ENCODE results near the gene STK39.
"Not testable (repeated sequence)": the region's sequence is repeated elsewhere in the genome, so short reads cannot be mapped to it uniquely, and the experiment has no call there.

The STK39 gene

GRCh38 chr2:168134485-168134884 lies 112.9 kb downstream of the STK39 start:
- DNase-seq, result no peak

DNA sequence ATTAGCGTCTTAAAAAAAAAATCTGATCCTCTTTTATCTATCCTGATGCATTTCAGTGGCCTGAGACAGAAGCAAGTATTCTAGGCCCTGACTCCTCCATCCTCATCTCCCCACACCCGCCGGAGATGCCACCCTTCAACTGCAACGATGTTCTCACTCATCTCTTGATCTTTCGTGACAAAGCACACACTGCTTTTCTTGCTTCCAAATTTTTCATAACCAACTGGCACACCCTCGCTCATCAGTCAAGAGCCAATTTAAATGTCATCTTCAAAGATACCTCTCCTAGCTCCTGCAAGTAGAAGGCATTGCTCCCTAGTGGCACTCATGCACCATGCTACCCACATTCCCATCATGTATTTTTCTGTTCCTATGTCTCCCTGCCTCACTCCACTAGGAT lies 115.0 kb downstream of the STK39 start:
- DNase-seq, result no peak

DNA sequence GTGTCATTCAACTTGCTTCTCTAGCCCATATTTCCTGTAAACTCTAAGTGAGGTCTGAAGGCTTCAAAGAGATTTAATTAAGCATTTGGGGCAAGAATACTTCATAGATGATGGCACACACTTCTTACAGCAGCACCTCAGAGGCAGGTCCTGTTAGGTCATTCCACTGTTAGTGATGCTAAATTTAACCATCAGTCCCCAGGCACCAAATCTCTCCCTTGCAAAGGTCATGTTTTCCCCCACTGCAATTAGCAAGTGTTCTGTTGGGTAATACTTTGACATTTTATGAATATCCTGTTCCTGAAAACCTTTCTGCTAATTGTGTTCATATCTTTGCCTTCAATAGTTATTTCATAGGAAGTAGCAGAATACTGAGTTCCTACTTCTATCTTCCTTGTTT lies 117.0 kb downstream of the STK39 start:
- DNase-seq, result no peak

DNA sequence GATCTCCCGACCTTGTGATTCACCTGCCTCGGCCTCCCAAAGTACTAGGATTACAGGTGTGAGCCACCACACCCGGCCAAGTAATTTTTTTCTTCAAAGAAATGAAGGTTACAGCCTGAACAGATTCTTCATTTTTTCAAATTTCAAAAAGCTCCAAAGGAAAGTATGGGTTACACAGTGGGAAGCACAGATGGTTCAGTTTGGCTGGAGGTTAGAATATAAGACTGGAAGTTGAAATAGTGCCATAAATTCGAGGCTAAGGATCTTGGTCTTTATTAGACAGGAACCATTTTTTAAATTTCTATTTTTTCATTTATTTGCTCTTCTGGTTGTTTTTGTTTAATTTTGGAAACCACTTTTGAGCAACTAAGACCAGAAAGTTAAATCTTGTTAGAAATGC lies 120.0 kb downstream of the STK39 start:
- no peak for DNase-seq

- DNase-seq, result not testable (repeated sequence)
Measured at GRCh38 chr2:168122210-168122609, 125.2 kb downstream of the STK39 start.

DNA sequence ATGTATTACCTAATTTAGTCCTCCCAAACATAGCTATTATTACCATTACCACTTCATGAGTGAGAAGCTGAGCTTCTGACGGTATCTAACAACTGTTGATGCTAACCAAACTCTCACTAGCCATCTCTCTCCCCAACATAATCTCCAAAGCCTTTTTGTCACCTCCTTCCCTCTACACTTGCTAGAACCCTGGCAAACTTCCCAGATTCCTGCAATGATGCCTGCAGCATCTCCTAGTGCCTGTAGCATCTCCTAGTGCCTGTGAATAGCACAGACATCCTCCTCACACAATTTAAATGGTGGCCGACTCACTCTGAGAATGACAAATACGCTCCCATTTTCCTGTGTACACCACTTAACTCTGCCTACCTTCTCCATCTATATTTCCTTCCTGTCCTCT lies 126.7 kb downstream of the STK39 start:
- no peak for DNase-seq

GRCh38 chr2:168120310-168120709 lies 127.1 kb downstream of the STK39 start:
- DNase-seq, result no peak

GRCh38 chr2:168119515-168120141 lies 127.8 kb downstream of the STK39 start:
- no peak for DNase-seq

GRCh38 chr2:168118733-168119514 lies 128.5 kb downstream of the STK39 start:
- DNase-seq, result no peak

DNA sequence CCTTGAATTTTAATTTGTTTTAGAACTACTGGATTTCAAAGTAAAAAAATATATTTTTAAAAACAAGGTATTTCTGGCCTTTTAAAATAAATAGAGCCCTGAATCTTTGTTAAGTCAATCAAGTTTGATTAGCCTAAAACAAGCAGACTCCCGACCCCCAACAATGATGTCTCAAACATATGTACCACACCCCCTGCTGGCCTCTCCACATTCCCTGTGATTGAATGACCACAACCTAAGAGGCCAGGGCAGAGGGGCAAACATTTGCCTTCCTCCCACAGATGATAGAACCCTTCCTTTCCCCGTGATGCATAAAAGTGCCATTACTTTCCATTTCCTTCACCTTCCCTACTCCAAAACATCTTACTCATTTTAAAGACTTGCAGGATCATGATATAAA lies 130.9 kb downstream of the STK39 start:
- no peak for DNase-seq

DNA sequence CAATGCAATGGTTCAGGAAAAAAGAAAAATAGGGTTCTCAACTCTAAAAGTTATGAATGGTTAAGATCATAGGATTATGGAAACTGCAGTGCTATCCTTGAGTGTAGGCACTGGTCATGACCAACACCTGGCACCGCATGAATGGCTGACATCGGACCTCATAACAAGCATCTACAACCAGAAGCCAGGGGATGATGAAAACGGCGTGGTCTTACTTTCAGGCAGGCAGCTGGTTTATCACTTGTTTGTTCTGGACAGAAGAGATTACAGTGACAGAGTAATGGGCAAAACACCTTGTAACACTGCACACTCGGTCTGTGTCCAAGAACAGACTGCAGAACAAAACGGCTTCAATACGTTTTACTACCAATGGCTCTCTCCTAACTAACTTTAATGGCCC lies 132.8 kb downstream of the STK39 start:
- DNase-seq, result no peak

GRCh38 chr2:168114040-168114439 lies 133.4 kb downstream of the STK39 start:
- DNase-seq, result no peak

DNA sequence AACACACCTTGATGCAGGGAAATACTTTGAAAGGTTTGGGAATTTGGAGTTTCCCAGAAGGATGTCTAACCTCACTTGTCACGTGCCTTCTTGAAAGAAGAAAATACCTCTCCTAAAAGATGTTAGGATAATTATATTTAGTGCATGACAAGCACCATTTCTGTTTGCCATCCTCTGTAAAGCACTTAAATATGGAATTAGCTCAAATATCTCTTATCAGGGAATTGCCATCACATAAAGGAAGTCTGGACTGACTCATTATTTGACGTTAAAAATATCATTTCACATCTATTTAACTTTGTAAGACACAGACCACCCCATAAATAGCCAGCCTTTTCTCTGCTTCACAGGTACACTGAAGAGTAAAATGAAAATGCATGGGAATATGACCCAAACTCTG lies 140.1 kb downstream of the STK39 start:
- no peak for DNase-seq

DNA sequence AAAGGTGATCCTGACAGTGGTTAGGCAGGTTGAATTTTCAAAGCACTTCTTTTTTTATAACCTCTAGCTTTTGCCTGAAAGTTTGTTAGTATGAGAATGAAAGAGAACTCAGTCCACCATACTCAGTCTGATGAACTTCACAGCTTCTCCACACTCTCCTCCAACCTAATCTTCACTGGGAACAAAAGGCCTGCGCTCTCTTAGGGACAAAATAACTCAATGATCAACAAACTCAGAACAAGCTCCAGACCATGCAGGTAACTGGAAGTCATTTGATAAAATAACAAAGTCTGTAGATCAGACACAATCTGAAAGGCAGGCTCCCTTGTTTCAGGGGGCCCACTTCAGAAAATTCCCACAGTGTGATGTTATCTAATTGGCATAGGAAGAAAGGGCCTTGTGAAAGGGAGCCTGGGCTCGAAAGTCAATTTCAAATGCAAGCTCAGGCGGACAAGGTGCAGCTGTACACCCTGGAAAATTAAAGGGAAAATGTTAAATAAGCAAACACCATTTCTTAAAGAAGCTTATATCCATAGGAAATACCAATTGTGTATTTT lies 142.2 kb downstream of the STK39 start:
- DNase-seq, result no peak

DNA sequence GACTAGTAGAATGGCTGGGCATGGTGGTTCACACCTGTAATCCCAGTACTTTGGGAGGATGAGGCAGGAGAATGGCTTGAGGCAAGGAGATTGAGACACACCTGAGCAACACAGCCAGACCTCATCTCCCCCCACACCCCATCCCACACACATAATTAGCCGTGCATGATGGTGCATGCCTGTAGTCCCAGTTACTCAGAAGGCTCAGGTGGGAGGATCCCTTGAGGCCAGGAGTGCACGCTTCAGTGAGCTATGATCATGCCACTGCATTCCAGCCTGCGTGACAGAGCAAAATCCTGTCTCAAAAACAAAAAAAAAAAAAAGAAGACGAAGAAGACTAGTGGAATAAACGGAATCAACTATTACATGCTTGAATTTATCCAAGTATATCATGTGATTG lies 150.0 kb downstream of the STK39 start:
- no peak for DNase-seq

DNA sequence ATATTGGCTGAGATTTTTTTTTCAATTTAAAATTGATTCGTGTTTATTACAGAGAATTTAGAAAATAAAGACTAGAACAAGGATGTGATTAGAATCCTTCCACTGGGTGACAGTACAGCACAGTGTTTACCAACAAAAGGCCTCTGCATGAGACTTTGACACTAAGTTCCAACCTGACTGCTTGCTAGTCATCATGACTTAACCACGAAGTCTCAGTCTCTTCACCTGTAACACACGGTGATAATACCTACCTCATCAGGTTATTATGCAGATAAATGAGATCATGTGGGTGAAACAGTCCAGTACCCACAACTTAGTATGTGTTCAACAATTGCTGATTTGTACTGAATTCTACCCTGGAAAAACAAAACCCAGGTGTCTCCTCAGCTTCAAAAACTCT lies 151.2 kb downstream of the STK39 start:
- DNase-seq, result no peak

GRCh38 chr2:168091986-168092385 lies 155.4 kb downstream of the STK39 start:
- no peak for DNase-seq

DNA sequence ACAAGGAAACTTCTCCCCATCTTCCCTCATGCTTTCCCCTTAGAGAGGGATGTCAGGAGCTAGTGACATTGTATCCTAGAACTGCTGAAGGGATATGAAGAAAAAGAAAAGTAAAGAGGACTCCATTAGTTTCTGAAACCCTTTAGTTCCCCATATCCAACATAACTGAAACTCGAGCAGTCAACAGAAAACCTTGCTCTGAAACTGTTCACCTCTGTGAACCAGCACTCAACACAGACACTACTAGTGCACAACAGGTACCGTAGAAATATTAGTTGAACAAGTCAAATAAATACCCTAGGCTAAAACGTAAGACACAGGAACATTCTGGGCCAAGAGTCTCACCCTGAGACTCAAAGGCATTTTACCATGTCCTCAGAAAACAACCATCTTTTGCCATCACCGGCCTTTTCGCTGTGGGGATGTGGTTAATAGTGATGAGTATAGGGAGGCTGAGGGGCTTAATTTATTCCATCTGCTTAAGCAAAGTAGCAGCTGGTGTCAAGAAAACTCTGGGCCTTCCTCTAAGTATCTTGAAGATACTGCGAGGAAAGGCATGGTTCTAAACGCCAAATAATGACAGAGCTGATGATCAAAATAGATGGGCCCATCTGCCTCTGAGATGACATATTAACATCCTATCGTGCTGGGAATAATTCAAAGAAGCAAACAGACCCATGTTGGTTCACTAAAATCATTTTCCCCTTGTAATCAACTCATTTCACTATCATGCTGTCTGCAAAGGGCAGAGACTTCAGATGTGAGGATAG lies 156.8 kb downstream of the STK39 start:
- DNase-seq, result no peak

GRCh38 chr2:168089200-168089599 lies 158.2 kb downstream of the STK39 start:
- no peak for DNase-seq

DNA sequence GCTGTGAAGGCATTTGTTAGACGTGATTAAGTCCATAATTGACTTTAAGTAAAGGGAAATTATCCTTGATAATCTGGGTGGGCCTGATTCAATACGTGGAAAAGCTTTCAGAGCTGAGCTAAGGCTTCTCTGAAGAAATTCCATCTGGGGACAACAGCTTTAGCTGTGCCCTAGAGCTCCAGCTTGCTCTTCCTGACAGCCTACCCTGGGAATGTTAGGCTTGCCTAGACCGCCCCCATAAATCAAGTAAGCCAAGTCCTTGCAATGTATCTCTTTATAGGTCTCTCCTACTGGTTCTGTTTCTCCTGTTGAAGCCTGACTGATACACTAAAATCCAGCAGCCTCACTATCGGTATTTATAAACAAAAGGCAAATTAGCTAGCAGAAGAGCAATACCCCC lies 160.0 kb downstream of the STK39 start:
- DNase-seq, result no peak

DNA sequence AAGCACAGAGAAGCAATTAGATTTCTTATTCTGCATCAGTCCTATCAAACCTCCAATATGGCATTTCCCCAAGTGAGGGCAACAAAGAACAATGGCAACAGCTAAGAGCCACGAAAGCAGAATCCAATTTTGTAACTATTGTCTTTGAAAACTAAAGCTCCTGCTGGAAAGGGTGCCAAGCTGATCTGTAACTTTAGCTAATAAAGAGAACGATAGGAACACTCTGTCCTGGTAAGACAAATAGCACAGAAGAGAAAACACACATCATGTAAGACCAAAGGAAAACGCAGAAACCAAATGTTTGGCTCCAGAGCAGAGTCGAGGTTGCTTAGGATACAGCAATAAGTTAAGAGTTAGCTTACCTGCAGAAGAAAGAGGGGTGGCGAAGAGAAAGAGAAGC lies 160.5 kb downstream of the STK39 start:
- no peak for DNase-seq

DNA sequence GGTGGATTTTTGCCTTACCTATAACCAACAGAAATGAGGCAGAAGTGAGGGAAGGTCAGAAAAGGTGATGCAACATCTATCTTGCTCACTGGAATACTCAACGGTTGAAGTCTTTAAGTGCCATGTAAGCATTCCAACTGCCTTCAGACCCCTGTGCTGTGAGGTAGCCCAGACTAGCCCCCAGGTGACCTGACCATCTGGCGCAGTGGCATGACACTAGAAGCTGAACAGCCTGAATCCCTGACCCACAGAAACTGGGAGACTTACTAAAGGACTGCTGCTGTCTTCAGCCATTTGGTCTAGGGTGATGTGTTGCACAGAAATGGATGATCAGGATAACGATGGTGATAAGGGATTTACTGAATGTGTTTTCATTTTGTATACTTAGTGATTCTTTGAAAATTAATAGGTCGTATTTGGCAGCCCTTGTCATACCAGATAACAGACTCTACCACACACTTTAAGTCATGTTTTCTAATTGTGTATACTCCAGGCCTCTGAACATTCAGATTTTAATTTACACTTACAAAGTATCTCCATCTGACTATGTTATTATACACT lies 161.5 kb downstream of the STK39 start:
- DNase-seq, result no peak

- no peak for DNase-seq
Measured at GRCh38 chr2:168084288-168084687, 163.1 kb downstream of the STK39 start.
